NT2/D1 (cell line): ENCODE results near the gene DPP6.

ENCODE experiments used
- SUZ12 ChIP-seq: IDR thresholded peaks from 2 replicates; pipeline ENCODE4 v1.6.1; 2011; ENCODE audit not compliant: insufficient read length, insufficient read depth; ENCODE audit errors: extremely low read depth
- YY1 ChIP-seq: IDR thresholded peaks from 2 replicates; pipeline ENCODE4 v1.6.1; 2011; ENCODE audit not compliant: insufficient read length, insufficient read depth
- ZNF274 ChIP-seq: IDR thresholded peaks from 2 replicates; pipeline ENCODE4 v1.6.1; 2011; ENCODE audit warnings: mild to moderate bottlenecking, low read depth, low read length

DNA sequence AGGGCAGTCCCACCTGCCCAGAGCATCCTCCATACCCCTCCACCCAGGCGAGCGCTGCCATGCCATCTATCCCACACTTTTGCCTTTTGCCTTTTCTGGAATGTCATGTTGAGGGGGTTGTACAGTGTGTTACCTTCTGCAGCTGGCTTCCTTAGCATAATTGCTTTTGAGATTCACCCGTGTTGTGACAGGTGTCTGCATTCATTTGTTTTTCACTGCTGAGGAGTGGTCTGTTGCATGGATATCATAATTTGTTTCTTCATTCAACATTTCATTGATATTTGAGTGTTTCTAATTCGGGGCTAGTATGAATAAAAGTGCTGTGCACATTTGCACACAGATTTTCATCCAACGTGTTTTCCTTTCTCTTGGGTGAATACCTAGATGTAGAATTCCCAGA, 596.8 kb downstream of the DPP6 start:
- TF ChIP-seq YY1 (no peak), ZNF274 (no peak), SUZ12 (no peak)
